ENCODE results near the gene GRK7. TPM values are rescaled to one million over a fixed set of nuclear protein-coding genes. Genes with fewer than 3 reads are reported as not detected.

GRK7 gene, protein sequence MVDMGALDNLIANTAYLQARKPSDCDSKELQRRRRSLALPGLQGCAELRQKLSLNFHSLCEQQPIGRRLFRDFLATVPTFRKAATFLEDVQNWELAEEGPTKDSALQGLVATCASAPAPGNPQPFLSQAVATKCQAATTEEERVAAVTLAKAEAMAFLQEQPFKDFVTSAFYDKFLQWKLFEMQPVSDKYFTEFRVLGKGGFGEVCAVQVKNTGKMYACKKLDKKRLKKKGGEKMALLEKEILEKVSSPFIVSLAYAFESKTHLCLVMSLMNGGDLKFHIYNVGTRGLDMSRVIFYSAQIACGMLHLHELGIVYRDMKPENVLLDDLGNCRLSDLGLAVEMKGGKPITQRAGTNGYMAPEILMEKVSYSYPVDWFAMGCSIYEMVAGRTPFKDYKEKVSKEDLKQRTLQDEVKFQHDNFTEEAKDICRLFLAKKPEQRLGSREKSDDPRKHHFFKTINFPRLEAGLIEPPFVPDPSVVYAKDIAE (N-terminal part only)
- total RNA-seq (2014; rRNA removed; shearing (Covaris generic); ENCODE audit: low replicate concordance), result not detected in 2 replicates

DNA sequence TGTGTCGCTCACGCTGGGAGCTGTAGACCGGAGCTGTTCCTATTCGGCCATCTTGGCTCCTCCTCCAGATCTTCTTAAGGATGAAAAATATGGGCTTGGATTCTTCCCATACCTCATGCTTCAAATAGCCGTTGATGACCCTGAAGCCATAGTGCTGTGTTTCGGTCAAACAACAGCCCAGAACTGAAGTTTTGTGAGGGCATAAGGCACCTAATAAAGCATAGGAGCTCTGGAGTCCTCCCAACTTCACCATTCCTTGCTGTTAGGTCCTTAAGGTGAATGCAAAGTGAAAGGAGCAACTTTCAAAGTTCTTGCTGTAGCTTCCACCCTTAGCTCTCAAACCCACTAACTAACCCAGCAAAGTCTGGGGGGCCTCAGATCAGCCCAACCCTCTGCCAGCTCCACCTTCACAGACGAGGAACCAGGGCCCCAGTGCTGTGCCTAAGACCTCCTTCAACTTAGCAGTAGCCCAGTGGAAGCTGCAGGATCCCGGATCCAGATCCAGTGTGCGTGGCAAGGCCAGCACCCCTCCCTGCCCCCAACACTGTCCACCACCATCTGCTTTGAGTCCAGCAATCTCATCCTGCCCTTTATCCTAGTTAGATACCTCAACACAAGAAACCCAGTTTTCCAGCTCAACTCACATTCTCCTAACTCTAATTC is at the start of gene GRK7:
Gene GRK7, plus strand, starts transcription at position 321 of the 663 bp plus-strand sequence. CDS start 14,877 bp downstream, outside the sequence.
- no peaks in the 10 kb centered on the region for H3K79me2 ChIP-seq (ENCODE audit: low read length)
- DNase-seq, result no peak
- H3K27ac ChIP-seq (ENCODE audit: low read length), result no peak within 1 kb of the TSS
- no peaks in the 10 kb centered on the region for H3K9me2 ChIP-seq (replicated peaks; ENCODE audit: insufficient read depth, low read length)
- no peaks in the 10 kb centered on the region for H3K36me3 ChIP-seq (ENCODE audit: insufficient read depth, low read length)
- H3K4me3 ChIP-seq (ENCODE audit: low read length), result no peak within 1 kb of the TSS
- no peaks in the 10 kb centered on the region for H3K27me3 ChIP-seq (ENCODE audit: low read length)
- H2AFZ ChIP-seq (ENCODE audit: low read length), result no peak within 1 kb of the TSS
- H4K20me1 ChIP-seq (ENCODE audit: insufficient read depth, low read depth, low read length), result no peaks in the 10 kb centered on the region
- H3K9me3 ChIP-seq (ENCODE audit: low read length), result no peaks in the 10 kb centered on the region
- no peaks in the 10 kb centered on the region for H3K4me1 ChIP-seq (ENCODE audit: low read length)
- H3K9ac ChIP-seq (ENCODE audit: low read length), result no peak within 1 kb of the TSS
- no peak within 1 kb of the TSS for H3K4me2 ChIP-seq (ENCODE audit: low read depth, low read length, poor library complexity, severe bottlenecking)

DNA sequence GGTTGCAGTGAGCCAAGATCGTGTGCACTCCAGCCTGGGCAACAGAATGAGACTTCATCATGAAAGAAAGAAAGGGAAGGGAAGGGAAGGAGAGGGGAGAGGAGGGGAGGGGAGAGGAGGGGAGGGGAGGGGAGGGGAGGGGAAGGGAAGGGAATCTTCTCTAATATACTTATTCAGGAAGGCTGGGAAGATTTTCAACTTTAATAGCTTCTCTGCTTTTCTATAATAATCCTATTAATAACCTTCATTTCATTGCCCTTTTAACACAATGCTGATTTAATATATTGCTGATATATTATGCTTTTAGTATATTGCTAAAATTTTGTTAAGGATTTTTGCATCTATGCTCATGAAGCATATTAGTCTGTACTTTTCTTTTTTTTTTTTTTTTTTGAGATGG is 48.5 kb upstream of the GRK7 start:
- Histone ChIP-seq H4K20me1 (ENCODE audit: insufficient read depth, low read depth, low read length) (no peaks in the 10 kb centered on the region), H3K79me2 (ENCODE audit: low read length) (no peaks in the 10 kb centered on the region), H3K4me1 (ENCODE audit: low read length) (no peaks in the 10 kb centered on the region), H3K27ac (ENCODE audit: low read length) (no peak overlapping the region), H3K4me3 (ENCODE audit: low read length) (no peak overlapping the region), H3K4me2 (ENCODE audit: low read depth, low read length, poor library complexity, severe bottlenecking) (no peak overlapping the region), H3K27me3 (ENCODE audit: low read length) (no peaks in the 10 kb centered on the region), H3K9me3 (ENCODE audit: low read length) (no peaks in the 10 kb centered on the region), H2AFZ (ENCODE audit: low read length) (no peak overlapping the region), H3K9ac (ENCODE audit: low read length) (no peak overlapping the region), H3K36me3 (ENCODE audit: insufficient read depth, low read length) (no peaks in the 10 kb centered on the region), H3K9me2 (replicated peaks; ENCODE audit: insufficient read depth, low read length) (no peaks in the 10 kb centered on the region)
- DNase-seq, result no peak

DNA sequence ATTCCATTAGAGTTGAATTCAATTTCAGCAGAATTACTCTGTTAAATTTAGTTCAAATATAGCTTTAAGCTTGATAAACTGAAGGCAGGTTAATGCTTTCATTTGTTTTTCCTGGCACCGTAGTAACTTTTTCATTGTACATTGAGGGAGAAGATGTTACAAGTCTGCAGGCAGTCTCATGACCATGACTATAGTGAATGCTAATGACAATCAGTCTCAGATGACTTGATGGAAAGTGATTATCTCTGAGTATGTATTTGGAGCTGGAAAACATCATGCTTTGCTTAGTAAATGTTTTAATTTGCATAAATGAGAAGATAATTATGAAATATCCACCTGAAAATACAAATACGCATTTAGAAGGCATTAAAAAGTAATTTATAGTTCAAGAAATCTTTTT is 41.1 kb upstream of the GRK7 start:
- no peaks in the 10 kb centered on the region for H3K9me2 ChIP-seq (replicated peaks; ENCODE audit: insufficient read depth, low read length)
- no peak overlapping the region for H3K4me2 ChIP-seq (ENCODE audit: low read depth, low read length, poor library complexity, severe bottlenecking)
- H3K27ac ChIP-seq (ENCODE audit: low read length), result no peak overlapping the region
- no peak overlapping the region for H2AFZ ChIP-seq (ENCODE audit: low read length)
- H3K36me3 ChIP-seq (ENCODE audit: insufficient read depth, low read length), result no peaks in the 10 kb centered on the region
- no peaks in the 10 kb centered on the region for H3K27me3 ChIP-seq (ENCODE audit: low read length)
- H3K9me3 ChIP-seq (ENCODE audit: low read length), result no peaks in the 10 kb centered on the region
- no peak overlapping the region for H3K9ac ChIP-seq (ENCODE audit: low read length)
- H3K4me1 ChIP-seq (ENCODE audit: low read length), result no peaks in the 10 kb centered on the region
- H3K4me3 ChIP-seq (ENCODE audit: low read length), result no peak overlapping the region
- no peaks in the 10 kb centered on the region for H4K20me1 ChIP-seq (ENCODE audit: insufficient read depth, low read depth, low read length)
- DNase-seq, result no peak
- H3K79me2 ChIP-seq (ENCODE audit: low read length), result no peaks in the 10 kb centered on the region

DNA sequence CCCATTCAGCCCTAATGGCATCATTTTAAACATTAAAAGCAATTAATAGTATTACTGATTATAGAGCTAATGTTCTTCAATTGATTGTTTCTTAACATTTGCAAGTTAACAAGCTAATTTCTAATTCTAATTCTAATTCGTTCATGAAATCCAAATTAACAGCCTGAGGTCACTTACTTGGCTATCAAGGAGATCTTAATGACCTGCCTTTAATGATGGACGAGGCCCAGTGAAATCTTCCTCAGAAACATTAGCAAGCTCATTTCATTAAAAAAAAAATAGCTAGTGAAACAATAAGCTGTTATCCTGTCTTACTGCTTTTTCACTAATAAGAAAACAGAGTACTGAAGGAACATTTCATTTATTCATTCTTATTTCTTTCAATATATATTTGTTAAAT is 40.6 kb upstream of the GRK7 start:
- Histone ChIP-seq H4K20me1 (ENCODE audit: insufficient read depth, low read depth, low read length) (no peaks in the 10 kb centered on the region), H3K36me3 (ENCODE audit: insufficient read depth, low read length) (no peaks in the 10 kb centered on the region), H3K9me2 (replicated peaks; ENCODE audit: insufficient read depth, low read length) (no peaks in the 10 kb centered on the region), H3K27ac (ENCODE audit: low read length) (no peak overlapping the region), H3K27me3 (ENCODE audit: low read length) (no peaks in the 10 kb centered on the region), H3K4me3 (ENCODE audit: low read length) (no peak overlapping the region), H3K4me1 (ENCODE audit: low read length) (no peaks in the 10 kb centered on the region), H2AFZ (ENCODE audit: low read length) (no peak overlapping the region), H3K79me2 (ENCODE audit: low read length) (no peaks in the 10 kb centered on the region), H3K9ac (ENCODE audit: low read length) (no peak overlapping the region), H3K9me3 (ENCODE audit: low read length) (no peaks in the 10 kb centered on the region), H3K4me2 (ENCODE audit: low read depth, low read length, poor library complexity, severe bottlenecking) (no peak overlapping the region)
- DNase-seq, result no peak

DNA sequence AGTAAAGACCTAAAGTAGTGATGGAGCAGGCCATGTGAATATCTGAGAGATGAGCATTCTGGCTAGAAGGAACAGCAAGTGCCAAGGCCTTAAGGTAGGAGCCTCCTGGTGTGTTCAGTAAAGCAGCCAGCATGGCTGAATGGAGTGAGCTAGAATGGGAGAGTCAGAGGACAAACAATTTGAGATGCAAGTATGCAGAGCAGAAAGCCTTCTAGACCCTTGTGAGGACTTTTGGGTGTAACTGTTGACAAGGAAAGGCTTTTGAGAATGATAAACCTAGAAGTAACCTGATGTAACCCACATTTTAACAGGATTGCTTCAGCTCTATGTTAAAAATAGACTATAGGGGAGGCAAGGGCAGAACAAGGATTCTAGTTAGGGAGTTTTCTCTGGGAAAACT is 40.0 kb upstream of the GRK7 start:
- DNase-seq, result no peak
- Histone ChIP-seq H3K36me3 (ENCODE audit: insufficient read depth, low read length) (no peaks in the 10 kb centered on the region), H3K27me3 (ENCODE audit: low read length) (no peaks in the 10 kb centered on the region), H3K27ac (ENCODE audit: low read length) (no peak overlapping the region), H4K20me1 (ENCODE audit: insufficient read depth, low read depth, low read length) (no peaks in the 10 kb centered on the region), H3K9me2 (replicated peaks; ENCODE audit: insufficient read depth, low read length) (no peaks in the 10 kb centered on the region), H3K4me2 (ENCODE audit: low read depth, low read length, poor library complexity, severe bottlenecking) (no peak overlapping the region), H3K9me3 (ENCODE audit: low read length) (no peaks in the 10 kb centered on the region), H3K9ac (ENCODE audit: low read length) (no peak overlapping the region), H3K4me1 (ENCODE audit: low read length) (no peaks in the 10 kb centered on the region), H3K4me3 (ENCODE audit: low read length) (no peak overlapping the region), H3K79me2 (ENCODE audit: low read length) (no peaks in the 10 kb centered on the region), H2AFZ (ENCODE audit: low read length) (no peak overlapping the region)

DNA sequence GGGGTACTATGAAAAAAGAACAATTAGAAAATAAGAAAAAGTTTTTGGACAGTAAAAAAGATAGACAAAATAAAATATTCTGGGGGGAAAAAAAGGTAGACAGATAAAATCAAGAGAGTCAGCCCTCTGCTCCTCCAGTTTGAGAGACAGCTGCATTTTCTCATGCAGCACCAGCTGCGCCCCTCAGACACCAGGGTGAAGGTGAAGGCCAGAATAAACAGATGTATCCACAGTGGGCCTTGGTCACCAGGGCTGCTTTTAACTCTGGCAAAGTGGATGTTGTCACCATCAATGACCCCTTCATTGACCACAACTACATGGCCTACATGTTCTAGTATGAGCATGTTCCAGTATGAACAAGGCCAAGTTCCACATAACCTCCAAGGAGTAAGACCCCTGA is 39.0 kb upstream of the GRK7 start:
- no peak overlapping the region for H3K4me3 ChIP-seq (ENCODE audit: low read length)
- no peaks in the 10 kb centered on the region for H3K9me2 ChIP-seq (replicated peaks; ENCODE audit: insufficient read depth, low read length)
- no peaks in the 10 kb centered on the region for H3K9me3 ChIP-seq (ENCODE audit: low read length)
- H3K79me2 ChIP-seq (ENCODE audit: low read length), result no peaks in the 10 kb centered on the region
- no peak overlapping the region for H3K27ac ChIP-seq (ENCODE audit: low read length)
- H3K36me3 ChIP-seq (ENCODE audit: insufficient read depth, low read length), result no peaks in the 10 kb centered on the region
- H3K27me3 ChIP-seq (ENCODE audit: low read length), result no peaks in the 10 kb centered on the region
- DNase-seq, result peak; percentile 14
- no peaks in the 10 kb centered on the region for H4K20me1 ChIP-seq (ENCODE audit: insufficient read depth, low read depth, low read length)
- no peak overlapping the region for H2AFZ ChIP-seq (ENCODE audit: low read length)
- no peak overlapping the region for H3K4me2 ChIP-seq (ENCODE audit: low read depth, low read length, poor library complexity, severe bottlenecking)
- H3K9ac ChIP-seq (ENCODE audit: low read length), result no peak overlapping the region
- peaks cover 7% of the 10 kb centered on the region for H3K4me1 ChIP-seq (ENCODE audit: low read length)

DNA sequence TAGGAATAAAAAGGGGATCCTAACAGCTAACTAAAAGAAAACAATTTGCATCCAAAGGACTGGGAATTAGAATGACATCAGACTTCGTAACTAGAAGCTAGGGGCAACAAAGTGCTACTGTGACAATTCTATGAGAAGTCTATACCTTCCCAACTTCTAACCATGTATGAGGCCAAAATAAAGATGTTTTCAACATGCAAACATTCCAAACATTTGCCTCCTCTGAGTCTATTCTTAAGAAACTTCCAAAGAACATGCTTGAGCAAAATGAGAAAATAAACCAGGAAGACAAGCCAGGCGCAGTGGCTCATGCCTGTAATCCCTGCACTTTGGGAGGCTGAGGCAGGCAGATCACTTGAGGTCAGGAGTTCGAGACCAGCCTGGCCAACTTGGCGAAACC is 38.2 kb upstream of the GRK7 start:
- Histone ChIP-seq H3K27me3 (ENCODE audit: low read length) (no peaks in the 10 kb centered on the region), H3K4me1 (ENCODE audit: low read length) (peaks cover 8% of the 10 kb centered on the region), H3K9me2 (replicated peaks; ENCODE audit: insufficient read depth, low read length) (no peaks in the 10 kb centered on the region), H3K9ac (ENCODE audit: low read length) (no peak overlapping the region), H3K27ac (ENCODE audit: low read length) (no peak overlapping the region), H4K20me1 (ENCODE audit: insufficient read depth, low read depth, low read length) (no peaks in the 10 kb centered on the region), H2AFZ (ENCODE audit: low read length) (no peak overlapping the region), H3K4me2 (ENCODE audit: low read depth, low read length, poor library complexity, severe bottlenecking) (no peak overlapping the region), H3K9me3 (ENCODE audit: low read length) (no peaks in the 10 kb centered on the region), H3K4me3 (ENCODE audit: low read length) (no peak overlapping the region), H3K36me3 (ENCODE audit: insufficient read depth, low read length) (no peaks in the 10 kb centered on the region), H3K79me2 (ENCODE audit: low read length) (no peaks in the 10 kb centered on the region)
- DNase-seq, result no peak

DNA sequence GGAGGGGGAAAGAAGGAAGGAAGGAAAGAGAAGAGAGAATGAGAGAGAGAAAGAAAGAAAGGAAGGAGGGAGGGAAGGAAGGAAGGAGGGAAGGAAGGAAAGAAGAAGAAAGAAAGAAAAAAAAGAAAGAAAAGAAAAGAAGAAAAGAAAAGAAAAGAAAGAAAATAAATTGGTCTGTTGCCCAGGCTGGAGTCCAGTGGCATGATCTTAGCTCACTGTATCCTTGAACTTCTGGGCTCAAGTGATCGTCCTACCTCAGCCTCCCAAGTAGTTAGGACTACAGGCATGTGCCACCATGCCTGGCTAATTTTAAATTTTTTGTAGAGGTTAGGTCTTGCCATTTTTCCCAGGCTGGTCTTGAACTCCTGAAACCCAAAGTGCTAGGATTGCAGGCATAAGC is 36.7 kb upstream of the GRK7 start:
- Histone ChIP-seq H3K4me2 (ENCODE audit: low read depth, low read length, poor library complexity, severe bottlenecking) (no peak overlapping the region), H3K9ac (ENCODE audit: low read length) (no peak overlapping the region), H3K9me3 (ENCODE audit: low read length) (no peaks in the 10 kb centered on the region), H3K27me3 (ENCODE audit: low read length) (no peaks in the 10 kb centered on the region), H2AFZ (ENCODE audit: low read length) (no peak overlapping the region), H4K20me1 (ENCODE audit: insufficient read depth, low read depth, low read length) (no peaks in the 10 kb centered on the region), H3K4me3 (ENCODE audit: low read length) (no peak overlapping the region), H3K4me1 (ENCODE audit: low read length) (peaks cover 8% of the 10 kb centered on the region), H3K36me3 (ENCODE audit: insufficient read depth, low read length) (no peaks in the 10 kb centered on the region), H3K79me2 (ENCODE audit: low read length) (no peaks in the 10 kb centered on the region), H3K27ac (ENCODE audit: low read length) (no peak overlapping the region), H3K9me2 (replicated peaks; ENCODE audit: insufficient read depth, low read length) (no peaks in the 10 kb centered on the region)
- peak; percentile 2 for DNase-seq
